OCI-LY7 (cell line): ENCODE data around the gene OVCA2.

Experiments used
- EZH2phosphoT487 ChIP-seq: fragments of 200-600 bp; sonication (generic); IDR thresholded peaks from 2 replicates; pipeline ENCODE4 v1.6.1; 2018; ENCODE audit warnings: low read depth, borderline replicate concordance, mild to moderate bottlenecking, mixed run types, antibody characterized with exemption, low read length, moderate library complexity, mixed read lengths
- TF ChIP-seq, protein P1 (sequence below): fragments of 200-600 bp; sonication (generic); conservative IDR thresholded peaks from 2 replicates; pipeline ENCODE4 v1.5.1; 2014; ENCODE audit warnings: mild to moderate bottlenecking, antibody characterized with exemption, low read length, moderate library complexity, mixed read lengths

DNA sequence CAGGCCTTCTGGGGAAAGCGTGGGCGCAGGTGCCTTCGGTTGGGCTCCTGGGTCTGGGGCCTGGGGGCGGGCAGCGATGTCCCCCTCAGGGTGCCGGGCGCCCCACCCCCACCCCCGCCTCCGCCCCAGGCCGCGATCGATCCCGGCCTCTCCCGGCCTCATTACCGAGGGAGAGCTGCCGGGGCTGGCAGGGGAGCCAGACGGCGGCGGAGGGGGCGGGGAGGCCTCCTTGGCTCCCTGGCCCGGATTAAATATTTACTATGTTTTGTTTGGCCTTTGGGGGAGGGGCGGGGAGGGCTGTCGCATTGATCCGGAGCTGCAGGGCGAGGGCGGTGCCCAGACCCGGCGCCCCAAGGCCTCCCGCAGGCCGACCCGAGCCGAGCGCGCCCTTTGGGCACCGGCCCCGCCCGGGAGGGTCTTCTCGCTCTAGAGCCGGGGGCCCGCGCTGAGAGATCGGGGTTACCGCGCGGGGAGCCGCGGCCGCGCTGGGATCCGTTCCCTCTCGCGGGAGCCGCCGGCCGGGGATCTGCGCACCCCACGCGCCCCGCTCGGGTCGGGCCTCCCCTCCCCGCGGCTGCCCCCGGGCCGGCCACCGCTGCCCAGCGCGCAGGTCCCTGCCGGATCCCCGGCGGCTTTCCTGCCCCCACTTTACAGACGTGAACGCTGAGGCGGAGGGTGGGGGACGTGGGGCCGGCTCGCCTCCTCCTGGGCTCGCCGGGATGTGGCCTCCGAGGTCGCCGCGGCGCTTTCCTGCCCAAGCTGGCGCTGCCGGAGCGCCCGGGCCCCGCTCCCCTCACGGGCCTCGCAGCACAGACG lies 43.7 kb upstream of the OVCA2 start:
- TF ChIP-seq, protein P1, sequence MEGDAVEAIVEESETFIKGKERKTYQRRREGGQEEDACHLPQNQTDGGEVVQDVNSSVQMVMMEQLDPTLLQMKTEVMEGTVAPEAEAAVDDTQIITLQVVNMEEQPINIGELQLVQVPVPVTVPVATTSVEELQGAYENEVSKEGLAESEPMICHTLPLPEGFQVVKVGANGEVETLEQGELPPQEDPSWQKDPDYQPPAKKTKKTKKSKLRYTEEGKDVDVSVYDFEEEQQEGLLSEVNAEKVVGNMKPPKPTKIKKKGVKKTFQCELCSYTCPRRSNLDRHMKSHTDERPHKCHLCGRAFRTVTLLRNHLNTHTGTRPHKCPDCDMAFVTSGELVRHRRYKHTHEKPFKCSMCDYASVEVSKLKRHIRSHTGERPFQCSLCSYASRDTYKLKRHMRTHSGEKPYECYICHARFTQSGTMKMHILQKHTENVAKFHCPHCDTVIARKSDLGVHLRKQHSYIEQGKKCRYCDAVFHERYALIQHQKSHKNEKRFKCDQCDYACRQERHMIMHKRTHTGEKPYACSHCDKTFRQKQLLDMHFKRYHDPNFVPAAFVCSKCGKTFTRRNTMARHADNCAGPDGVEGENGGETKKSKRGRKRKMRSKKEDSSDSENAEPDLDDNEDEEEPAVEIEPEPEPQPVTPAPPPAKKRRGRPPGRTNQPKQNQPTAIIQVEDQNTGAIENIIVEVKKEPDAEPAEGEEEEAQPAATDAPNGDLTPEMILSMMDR, result no peak
- no peak for TF ChIP-seq EZH2phosphoT487
